HG02884 (cell line): ENCODE results near the gene MINDY4.

Experiments
- ATAC-seq: cut with Tn5 transposase; IDR thresholded peaks from one replicate; pipeline ENCODE4 v1.9.1; 2021; ENCODE audit warnings: mild to moderate bottlenecking, moderate library complexity; ENCODE audit not compliant: unreplicated experiment

The MINDY4 gene

DNA sequence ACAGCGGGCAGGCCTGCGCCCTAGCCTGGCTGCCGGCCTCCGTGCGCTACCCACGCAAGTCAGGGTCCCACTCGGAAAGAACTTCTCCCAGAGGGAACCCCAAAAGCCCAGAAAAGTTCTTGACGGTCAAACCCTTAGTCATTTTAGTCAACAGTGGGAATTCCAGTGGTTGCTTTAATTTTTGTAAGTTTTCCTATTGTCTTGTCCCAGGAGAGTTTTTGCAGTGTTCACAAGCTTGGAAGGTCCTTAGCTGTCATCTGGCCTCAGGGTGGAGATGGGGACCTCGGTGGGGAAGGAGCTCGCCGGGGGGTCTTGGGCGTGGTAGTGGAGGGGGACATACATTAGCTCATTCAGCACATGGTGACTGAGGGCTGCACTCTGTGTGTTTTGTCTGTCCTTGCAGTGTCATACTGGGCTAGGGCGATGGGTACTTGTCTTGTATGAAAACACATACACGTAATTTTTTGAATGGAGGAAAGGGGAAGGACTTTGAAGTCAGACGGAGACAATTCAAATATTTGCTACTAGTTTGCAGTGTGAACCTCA lies 736 bp downstream of the MINDY4 start:
- ATAC-seq: peak; percentile 42

DNA sequence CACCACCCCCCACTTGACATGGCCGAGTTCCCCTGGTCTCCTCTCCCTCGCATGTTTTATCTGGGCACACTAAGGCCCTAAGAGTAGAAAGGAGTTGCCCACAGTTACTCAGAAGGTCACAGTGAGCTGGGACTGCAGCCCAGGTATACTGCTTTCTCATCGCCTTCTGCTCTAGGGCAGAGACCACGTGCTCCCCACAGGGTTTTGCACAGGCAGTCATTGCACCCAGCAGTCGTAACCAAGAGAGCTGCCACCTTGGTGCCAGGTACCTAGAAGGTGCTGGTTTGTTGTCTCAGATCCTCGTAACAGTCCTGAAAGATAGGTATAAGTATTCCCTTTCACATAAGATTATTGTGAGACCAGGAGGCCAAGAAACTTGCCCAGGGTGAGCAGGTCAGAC lies 1.8 kb downstream of the MINDY4 start:
- ATAC-seq: no peak

DNA sequence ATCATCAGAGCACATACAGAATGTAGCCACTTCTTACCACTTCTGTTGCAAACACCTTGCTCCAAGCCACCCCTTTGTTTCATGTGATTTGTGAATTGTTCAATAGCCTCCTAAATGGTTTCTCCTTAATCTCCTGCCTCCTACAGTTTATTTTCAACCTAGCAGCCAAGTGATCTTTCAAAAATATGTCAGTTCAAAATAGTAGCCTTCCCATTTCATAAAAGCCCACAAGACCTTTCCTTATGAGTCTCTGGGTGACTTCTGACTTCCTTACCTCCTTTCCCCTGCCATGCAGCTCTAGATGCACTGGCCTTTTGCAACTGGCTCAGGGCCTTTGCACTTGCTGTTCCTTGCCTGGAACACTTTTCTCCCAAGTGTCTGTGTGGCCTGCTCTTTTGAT lies 4.8 kb downstream of the MINDY4 start:
- no peak for ATAC-seq

DNA sequence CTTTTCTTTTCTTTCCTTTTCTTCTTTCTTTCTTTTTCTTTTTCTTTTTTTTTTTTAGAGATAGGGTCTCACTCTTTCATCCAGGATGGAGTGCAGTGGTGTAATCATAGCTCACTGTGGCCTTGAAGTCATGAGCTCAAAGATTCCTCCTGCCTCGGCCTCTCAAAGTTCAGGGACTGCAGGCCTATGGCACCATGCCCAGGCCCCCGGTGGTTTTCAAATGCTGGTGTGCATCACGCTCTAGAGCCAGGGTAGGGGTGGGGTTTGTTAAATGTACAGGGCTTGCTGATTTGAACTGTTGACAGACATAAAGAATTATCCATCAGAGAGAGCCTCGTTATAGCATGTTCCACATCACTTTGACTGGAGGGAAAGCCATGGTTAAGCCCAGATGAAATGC lies 5.8 kb downstream of the MINDY4 start:
- ATAC-seq: no peak

DNA sequence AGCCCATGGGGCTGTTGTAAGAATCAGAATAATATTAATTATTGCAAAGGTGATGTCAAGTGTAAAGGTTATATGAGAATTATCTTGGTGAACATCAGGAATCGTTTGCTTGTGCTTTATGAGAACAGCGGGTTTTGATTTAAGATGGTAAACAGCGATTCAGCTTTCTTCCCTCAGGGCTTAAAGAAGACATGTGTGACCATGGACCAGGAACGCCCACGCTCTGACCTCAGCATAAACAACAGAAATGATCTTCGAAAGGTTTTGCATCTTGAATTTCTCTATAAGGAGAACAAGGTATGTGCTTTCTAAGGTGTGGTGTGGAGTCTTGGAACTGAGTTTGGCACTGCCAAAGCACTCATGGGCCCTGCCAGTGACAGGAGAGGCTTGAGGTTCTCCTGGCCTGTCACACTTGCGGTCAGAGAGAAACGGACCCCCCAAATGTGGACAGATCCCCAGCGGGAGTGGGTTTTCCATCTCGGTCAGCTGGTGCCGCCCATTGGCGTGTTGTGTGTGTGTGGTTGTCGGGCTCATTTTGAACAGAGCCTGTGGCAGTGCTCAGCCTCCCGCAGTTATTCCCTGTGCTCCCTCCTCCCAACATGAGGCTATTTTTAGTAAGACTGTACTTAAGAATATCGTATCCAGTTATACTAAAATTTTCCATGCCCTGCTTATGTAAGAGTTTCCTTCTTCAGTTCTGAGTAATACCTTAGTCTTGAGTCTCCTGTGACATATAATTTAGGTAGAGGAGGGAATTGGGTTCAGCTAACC lies 7.2 kb downstream of the MINDY4 start:
- ATAC-seq: no peak

DNA sequence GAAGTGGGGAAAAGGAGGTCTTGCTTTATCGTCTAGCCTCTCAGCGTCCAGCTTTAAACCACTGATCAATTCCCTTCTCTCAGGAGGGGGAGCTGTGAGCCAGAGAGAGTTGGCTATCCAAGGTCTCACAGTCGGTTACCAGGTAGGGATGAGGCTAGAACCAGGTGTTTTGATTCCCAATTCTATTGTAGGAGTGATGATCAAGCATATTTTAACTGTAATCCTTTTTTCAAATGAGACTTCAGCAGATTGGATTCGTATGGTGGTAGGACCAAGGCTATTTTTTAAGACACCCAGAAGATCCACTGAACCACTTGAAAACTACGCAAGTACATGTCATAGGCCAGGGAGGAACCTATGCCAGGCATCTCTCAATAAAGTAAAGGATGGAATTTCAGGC lies 8.4 kb downstream of the MINDY4 start:
- ATAC-seq: no peak

DNA sequence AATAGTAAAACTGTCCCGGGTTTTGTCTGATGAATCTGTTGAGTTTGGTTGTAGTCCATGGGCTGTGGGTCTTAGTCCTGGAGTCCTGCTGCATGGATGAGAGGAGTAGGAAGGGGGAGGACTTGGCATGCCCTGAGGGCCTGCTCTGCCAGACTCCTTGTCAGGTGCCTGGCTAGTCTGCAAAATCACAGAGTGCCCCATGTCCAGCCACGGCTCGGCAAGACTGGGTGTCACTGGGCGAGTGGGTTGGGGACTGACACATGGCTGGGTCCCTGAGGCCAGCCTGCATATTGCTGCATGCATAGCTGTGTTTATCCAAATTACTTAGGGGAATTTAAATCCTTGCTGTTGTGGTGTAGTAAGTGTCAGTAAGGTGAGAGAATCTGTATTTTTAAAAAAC lies 9.7 kb downstream of the MINDY4 start:
- ATAC-seq: no peak

DNA sequence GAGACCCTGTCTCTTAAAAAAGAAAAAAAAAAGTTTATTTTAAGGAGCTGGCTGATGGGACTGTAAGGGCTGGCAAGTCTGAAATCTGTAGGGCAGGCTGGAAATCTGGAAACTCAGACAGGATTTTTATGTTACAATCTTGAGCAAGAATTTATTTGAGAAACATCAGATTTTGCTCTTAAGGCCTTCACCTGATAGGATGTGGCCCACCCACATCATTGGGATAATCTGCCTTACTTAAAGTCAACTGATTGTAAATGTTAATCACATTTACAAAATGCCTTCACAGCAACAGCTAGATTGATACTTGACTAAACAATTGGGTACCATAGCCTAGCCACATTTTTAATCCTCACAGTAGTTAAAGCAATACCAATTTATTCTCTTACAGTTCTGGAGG lies 11.5 kb downstream of the MINDY4 start:
- ATAC-seq: no peak

DNA sequence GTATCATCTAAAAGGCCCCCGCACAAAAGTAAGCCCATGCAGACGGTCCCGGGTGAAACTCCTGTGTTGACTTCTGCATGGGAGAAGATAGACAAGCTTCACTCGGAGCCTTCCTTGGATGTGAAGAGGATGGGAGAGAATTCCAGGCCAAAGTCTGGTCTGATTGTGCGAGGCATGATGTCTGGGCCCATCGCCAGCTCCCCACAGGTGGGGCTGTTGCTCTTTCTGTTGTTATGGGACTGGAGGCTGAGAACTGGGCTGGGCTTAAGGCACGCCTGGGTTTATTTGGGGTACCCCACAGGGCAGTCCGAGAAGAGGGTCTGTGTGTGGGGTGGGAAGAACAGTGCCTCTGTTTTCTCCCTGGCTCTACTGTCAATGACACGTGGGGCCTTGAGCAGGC lies 14.6 kb downstream of the MINDY4 start:
- no peak for ATAC-seq

DNA sequence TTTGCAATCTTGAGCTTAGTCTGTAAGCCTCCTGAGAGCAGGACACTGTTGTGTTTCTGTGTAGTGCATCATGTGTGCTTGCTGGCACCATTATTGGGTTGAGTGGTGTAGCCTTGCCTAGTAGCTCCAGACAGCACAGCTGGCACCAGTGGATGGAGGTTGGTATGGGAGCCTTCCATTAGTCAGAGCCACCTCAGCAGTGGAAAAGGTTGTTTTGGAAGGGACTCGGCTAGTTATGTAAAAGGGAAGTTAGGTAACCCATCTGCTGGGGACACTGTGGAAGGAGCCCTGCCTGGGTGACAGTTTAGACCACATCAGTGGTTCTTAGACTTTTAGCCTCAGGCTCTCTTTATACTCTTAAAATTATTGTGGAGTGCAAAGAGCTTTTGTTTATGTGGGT lies 16.3 kb downstream of the MINDY4 start:
- ATAC-seq: no peak

DNA sequence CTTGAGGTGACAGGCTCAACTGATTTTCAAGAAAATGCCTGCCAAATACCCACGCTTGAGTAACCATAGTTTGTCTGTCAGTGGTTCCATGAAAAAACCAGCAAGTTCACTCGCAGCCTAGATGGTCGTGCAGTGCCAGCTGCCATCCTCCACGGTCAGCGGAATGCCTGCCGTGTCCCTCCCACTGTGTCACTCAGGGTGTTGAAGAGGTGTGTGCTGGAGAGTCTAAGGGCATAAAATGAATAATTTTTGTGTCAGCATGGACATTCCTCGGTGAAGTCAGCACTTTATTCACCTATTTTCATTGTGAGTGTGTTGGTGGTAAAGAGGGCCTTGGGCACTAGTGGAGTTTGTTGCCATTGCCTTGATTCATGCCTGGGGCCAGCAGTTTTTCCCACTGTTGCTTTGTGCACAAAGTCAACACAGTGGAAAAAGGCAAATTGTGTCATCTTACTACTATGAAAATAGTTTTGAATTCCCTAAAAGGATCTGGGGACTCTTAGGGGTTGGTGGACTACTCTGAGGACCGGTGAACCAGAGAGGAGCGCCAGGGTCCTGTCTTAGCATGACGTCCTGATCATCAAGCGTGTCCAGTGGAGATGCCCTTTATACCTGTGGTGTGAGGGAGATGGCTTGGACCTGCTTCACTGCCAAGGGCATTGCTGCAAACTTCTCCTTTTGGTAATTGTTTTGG lies 17.6 kb downstream of the MINDY4 start:
- no peak for ATAC-seq

DNA sequence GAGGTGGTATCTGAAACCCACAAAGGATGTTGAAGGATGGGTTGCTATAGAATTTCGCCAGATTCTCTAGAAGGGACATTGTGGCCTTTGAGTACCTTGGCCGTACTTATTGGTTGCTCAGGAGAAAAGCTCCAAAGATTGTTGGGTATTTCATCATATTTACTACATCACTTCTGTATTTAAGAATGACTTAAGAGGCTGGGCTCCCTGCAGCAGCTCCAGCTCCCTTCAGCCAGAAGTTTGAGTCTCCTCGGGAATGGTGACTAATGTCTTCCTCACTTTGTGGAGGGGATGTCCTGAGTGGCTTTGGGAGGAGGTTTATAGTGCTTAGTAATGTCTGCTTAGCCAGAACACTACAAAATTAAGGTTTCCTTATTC lies 18.1 kb downstream of the MINDY4 start:
- ATAC-seq: no peak

DNA sequence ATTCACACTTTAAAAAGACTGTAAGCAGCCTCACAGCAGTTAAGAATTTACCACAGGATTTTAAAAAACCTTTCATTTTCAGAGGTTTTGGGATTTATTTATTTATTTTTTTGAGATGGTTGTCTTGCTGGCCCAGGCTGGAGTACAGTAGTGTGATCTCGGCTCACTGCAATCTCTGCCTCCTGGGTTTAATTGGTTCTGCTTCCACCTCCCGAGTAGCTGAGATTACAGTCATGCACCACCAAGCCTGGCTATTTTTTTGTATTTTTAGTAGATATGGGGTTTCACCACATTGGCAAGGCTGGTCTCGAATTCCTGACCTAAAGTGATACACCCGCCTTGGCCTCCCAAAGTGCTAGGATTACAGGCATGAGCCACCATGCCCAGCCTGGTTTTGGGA lies 19.1 kb downstream of the MINDY4 start:
- ATAC-seq: no peak

DNA sequence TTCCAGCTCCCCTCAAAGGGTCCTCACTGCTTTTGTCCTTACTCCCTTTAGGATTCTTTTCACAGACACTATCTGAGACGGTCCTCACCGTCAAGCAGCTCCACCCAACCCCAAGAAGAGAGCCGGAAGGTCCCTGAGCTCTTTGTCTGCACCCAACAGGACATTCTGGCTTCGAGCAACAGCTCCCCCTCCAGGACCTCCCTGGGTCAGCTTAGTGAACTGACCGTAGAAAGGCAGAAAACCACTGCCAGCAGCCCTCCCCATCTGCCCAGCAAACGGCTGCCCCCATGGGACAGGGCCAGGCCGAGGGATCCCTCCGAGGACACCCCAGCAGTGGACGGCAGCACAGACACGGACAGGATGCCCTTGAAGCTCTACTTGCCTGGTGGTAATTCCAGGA lies 19.9 kb downstream of the MINDY4 start:
- ATAC-seq: no peak

DNA sequence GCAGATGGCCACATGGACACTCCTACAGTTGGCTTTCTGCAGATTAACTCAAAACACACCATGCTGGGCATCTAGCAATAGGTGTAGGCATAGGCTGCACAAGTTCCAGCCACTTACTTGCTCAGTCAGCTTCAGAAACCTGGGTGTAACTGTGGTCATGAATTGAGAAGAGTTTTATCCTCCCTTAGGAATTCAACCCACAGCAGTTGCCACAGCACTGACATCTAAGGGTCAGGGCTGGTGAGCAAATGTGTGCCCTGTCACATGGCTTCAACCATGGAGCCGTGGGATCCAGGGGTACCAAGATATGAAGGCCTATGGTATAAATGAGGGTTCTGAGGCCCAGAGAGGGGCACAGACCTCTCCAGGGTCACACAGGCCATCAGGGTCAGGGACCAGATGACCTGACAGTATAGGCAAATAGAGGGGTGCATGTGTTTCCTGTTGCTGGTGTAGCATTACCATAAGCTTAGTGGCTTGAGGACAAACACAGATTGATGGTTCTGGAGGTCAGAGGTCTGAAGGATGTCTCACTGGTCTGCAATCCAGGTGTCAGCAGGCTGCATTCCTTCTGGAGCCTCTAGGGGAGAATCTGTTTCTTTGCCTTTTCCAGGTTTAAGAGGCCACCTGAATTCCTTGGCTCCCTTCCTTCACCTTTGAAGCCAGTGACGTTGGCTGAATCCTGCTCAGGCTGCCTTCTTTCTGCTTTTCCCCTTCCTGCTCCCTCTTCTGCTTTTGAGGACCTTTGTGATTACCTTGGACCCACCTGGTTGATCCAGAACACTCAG lies 24.1 kb downstream of the MINDY4 start:
- no peak for ATAC-seq

DNA sequence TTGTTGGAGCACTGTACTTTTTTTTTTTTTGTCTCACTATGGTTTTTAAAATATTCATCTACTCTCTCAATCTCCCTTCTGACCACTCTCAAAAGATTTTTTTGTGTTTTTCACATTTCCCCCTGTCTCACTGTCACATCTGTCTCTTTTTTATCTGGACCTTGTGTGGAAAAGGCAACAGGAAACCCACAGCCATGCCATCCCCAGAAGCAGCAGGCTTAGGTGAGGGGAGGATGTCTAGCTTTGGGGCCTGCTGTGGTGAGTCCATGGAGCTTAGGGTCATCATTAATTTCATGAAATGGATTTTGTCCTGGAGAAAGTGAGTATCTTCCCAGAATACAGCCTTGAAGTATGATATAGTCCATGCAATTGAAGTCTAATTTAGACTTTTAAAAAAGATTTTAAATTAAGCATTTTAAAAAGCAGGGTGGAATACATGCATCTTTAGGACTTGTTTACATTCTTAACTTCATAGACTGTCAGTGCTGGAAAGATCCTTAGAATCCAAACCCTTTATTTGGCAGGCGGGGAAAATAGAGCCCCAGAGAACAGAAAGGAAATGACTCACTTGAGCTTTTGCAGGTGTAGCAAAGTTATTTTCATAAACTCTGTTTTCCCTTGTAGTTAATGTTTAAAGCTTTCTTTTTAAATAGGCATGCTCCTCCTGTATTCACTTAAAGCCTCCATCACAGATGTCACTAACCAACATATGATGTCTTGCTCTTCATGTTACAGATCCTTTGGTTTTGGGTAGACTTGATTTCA lies 25.1 kb downstream of the MINDY4 start:
- no peak for ATAC-seq

DNA sequence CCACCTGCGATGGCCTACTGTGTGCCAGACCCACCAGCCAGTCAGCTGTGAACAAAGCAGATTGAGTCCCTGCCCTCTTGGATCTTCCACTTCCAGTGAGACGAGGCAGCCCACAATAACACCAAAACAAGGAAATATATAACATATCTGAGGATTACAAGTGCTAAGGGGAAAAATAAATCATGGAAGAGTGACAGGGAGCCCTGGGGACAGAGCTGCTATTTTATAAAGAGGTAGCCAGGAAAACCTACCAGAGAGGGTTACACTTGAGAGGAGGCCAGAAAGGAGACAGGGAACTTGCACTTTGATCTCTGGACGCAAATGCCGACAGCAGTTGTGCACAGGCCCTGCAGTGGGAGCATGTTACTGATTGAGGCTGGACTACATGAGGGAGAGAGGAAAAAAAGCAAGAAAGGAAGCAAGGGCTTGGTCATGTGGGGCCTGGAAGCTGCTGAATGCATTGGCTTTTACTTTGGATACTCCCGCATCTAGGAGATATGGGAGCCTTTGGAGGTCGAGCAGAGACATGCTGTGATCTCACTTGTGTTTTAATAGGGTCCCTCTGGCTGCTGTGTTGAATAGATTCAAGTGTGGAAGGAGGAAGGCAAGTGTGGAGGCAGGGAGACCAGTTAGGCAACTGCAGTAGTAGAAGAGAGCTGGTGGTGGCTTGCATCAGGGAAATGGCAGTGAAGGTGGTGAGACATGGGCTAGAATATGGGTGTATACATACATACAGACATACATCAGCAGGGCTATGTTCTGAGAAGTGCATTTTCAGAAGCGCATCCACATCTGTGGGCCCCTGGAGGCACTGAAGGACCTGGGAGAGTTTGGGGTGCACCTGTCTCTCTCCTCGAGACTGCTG lies 26.2 kb downstream of the MINDY4 start:
- ATAC-seq: no peak

DNA sequence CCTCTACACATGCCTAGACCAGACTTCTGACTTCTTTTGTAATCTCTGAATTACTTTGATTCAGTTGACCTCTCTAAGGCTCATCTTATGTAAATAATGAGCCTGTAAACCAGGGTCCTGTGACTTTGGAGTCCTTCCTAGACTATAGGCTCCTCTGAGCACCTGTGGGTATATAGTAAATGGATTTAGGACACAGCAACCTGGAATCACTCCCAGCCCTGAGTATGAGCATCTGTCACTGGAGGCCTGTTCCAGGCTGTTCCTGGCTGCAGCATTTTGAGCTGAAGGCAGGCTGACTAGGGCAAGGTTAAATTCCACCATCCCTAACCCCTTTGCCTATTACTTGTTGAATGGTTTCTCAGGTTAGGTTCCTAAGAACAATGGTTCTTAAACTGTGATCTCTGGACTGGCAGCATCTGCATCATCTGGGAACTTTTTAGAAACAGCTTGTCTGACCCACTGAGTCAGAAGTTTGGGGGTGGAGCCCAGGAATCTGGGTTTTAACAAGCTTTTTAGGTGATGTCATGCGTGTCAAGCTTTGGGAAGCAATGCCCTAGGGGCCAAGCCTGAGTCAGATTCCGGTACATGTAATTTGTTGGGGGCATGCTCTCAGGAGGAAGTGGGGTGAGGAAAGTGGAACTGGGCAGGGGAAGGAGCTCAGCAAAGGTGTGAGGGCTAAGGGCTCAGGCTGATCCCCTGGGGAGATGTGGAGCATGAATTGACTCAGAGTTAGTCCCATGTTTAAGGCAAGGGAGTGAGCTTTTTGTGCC lies 28.2 kb downstream of the MINDY4 start:
- peak; percentile 60 for ATAC-seq

DNA sequence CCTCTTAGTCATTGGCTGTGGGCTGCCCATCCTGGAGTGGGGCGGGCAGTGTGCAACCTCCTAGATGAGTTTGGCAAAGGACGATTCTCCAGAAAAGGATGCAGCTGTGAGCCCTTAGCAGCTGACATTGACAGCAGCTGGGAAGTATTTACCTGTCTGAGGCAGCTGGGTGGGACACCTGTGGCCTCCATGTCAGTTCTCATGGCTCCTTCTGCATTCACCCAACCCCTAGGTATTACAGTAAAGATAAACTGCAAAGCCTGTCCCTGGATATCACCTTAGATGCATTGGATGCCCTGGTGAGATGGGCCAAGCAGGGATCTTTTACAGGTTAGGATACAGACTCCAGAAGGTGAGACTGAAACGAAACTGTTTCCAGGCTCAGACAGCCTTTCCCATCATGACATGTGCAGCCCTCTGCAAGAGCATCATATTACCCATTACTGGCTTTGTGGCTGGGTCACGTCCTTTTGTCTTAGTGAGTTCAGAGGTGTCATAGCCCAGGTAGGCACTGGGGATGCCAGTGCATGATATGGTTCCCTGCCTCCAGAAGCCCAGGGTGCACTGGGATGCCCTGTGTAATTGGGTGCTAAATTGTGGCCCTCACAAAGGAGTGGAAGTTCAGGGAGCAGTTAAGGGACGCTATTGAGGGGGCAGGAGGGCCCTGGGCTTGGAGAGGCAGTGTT lies 28.9 kb downstream of the MINDY4 start:
- no peak for ATAC-seq
